ENCODE data around the gene ARL11.
"Not testable (repeated sequence)": the region's sequence is repeated elsewhere in the genome, so short reads cannot be mapped to it uniquely, and the experiment has no call there.

The ARL11 gene

GRCh38 chr13:49627831-49628652 is at the start of gene ARL11:
ARL11 (plus strand) TSS chr13:49628507; CDS start chr13:49630448, 1,941 bp downstream.
- DNase-seq: peak; percentile 55

GRCh38 chr13:49579501-49579900 is 48.8 kb upstream of the ARL11 start:
- DNase-seq: no peak

- DNase-seq: no peak
Observed at GRCh38 chr13:49580980-49581680, 47.2 kb upstream of the ARL11 start.

- peak; percentile 11 for DNase-seq
Observed at GRCh38 chr13:49584771-49585182, 43.5 kb upstream of the ARL11 start.

- DNase-seq: peak; percentile 75
Observed at GRCh38 chr13:49585220-49586157, 42.8 kb upstream of the ARL11 start, which contains the start of gene RCBTB1. RCBTB1 (minus strand) TSS chr13:49585558; CDS start chr13:49567279, 18,279 bp downstream.

GRCh38 chr13:49586717-49587116 is 41.6 kb upstream of the ARL11 start:
- no peak for DNase-seq

- no peak for DNase-seq
Observed at GRCh38 chr13:49587311-49587847, 40.9 kb upstream of the ARL11 start.

GRCh38 chr13:49590714-49591113 is 37.6 kb upstream of the ARL11 start:
- DNase-seq: not testable (repeated sequence)

- DNase-seq: not testable (repeated sequence)
Observed at GRCh38 chr13:49593876-49594275, 34.4 kb upstream of the ARL11 start.

GRCh38 chr13:49594576-49594975 is 33.7 kb upstream of the ARL11 start:
- no peak for DNase-seq

GRCh38 chr13:49596221-49596620 is 32.1 kb upstream of the ARL11 start:
- no peak for DNase-seq

GRCh38 chr13:49597043-49597641 is 31.2 kb upstream of the ARL11 start:
- DNase-seq: no peak

- DNase-seq: no peak
Observed at GRCh38 chr13:49602005-49602404, 26.3 kb upstream of the ARL11 start.

- DNase-seq: not testable (repeated sequence)
Observed at GRCh38 chr13:49602615-49603014, 25.7 kb upstream of the ARL11 start.

- DNase-seq: no peak
Observed at GRCh38 chr13:49604570-49604969, 23.7 kb upstream of the ARL11 start.

GRCh38 chr13:49606747-49607648 is 21.3 kb upstream of the ARL11 start:
- DNase-seq: peak; percentile 89

GRCh38 chr13:49607761-49608160 is 20.5 kb upstream of the ARL11 start:
- DNase-seq: no peak

GRCh38 chr13:49608651-49609331 is 19.5 kb upstream of the ARL11 start:
- no peak for DNase-seq

GRCh38 chr13:49610176-49610575 is 18.1 kb upstream of the ARL11 start:
- DNase-seq: no peak

- DNase-seq: not testable (repeated sequence)
Observed at GRCh38 chr13:49612042-49612441, 16.3 kb upstream of the ARL11 start.

Measured in activated CD4-positive, alpha-beta T cell treated with anti-CD3 and anti-CD28 coated beads, Interleukin-2, Interleukin-6, amounts not matched to agents 100 ng/mL and 50 ng/mL, durations not matched to agents 16 hours and 8 hours (primary cell).